Left colon (tissue), 2 donors: ENCODE measurements around the gene ING5. TPM values are rescaled to one million over a fixed set of nuclear protein-coding genes. Genes with fewer than 3 reads are reported as not detected.
"Not testable (repeated sequence)": the region's sequence is repeated elsewhere in the genome, so short reads cannot be mapped to it uniquely, and the experiment has no call there.

ENCODE experiments used
- ATAC-seq: fragments of 200-7000 bp; cut with Tn5 transposase; one replicate; pipeline ENCODE4 v1.9.1; 2020; ENCODE audit warnings: mild to moderate bottlenecking, moderate library complexity
- DNase-seq, 2 donors: peaks; one replicate each; pipeline ENCODE4 v3.0.0-alpha.2; 2020
- intact Hi-C, 2 donors: fragments of 100-400 bp; cut with DNase I in 1 of 2; cut with micrococcal nuclease in 1 of 2; formaldehyde crosslinking; loops; one replicate each; pipeline versions ENCODE4 v1.11.2 to v1.14.0; 2022; cut with DNase I, micrococcal nuclease
- total RNA-seq, 2 donors: library from RNA; stranded (reverse); fragmentation: NEBNext Ultra II Directional; extraction: Animal tissue kit (Norgen Biotek cat#: 25700); gene quantifications; one replicate each; pipeline ENCODE4 v1.2.1, GENCODE V29; 2021
- donor health status: DM: no; HTN: no; CAD: no.
- donor health status: DM: yes; HTN: yes; CAD: no.

Gene ING5
- total RNA-seq, 2 donors from 2014 or later = 26.7 to 27.6 TPM

GRCh38 chr2:241701149-241701398 is 765 bp upstream of the ING5 start:
- ATAC-seq = no peak
- DNase-seq = no peak
- intact Hi-C loops = no loop called here

GRCh38 chr2:241702155-241703031 is 554 bp downstream of the ING5 start:
- peak; percentile 82 for ATAC-seq
- intact Hi-C loops = no loop called here
- DNase-seq = peak; percentile 87 to 89

- DNase-seq (peak in 1 of 2 donors; percentile 16), ATAC-seq (no peak)
- intact Hi-C loops = no loop called here
Observed at GRCh38 chr2:241703032-241703604, 1.3 kb downstream of the ING5 start.

- intact Hi-C loops = no loop called here
- no peak for ATAC-seq
Observed at GRCh38 chr2:241706537-241706936, 4.7 kb downstream of the ING5 start.

GRCh38 chr2:241708879-241709278 is 7.0 kb downstream of the ING5 start:
- DNase-seq (no peak), ATAC-seq (no peak)
- intact Hi-C loops = no loop called here

More at GRCh38 chr2:241706537-241706936, 4.7 kb downstream of the ING5 start:
- DNase-seq = no peak

GRCh38 chr2:241719093-241719492 is 17.3 kb downstream of the ING5 start:
- no peak for ATAC-seq

GRCh38 chr2:241720099-241720498 is 18.3 kb downstream of the ING5 start:
- intact Hi-C loops = no loop called here
- ATAC-seq (no peak), DNase-seq (no peak)

More at GRCh38 chr2:241719093-241719492, 17.3 kb downstream of the ING5 start:
- intact Hi-C loops = no loop called here
- no peak for DNase-seq

GRCh38 chr2:241720560-241720959 is 18.7 kb downstream of the ING5 start:
- DNase-seq (no peak), ATAC-seq (peak; percentile 14)
- intact Hi-C loops = no loop called here

GRCh38 chr2:241721852-241722251 is 20.0 kb downstream of the ING5 start:
- DNase-seq = no peak
- ATAC-seq = no peak
- intact Hi-C loops = no loop called here

- intact Hi-C loops = no loop called here
- no peak for DNase-seq
- ATAC-seq = no peak
Observed at GRCh38 chr2:241722896-241723454, 21.1 kb downstream of the ING5 start.

GRCh38 chr2:241724259-241724974 is 22.6 kb downstream of the ING5 start:
- intact Hi-C loops = no loop called here
- no peak for ATAC-seq
- DNase-seq = no peak

- intact Hi-C loops = no loop called here
- ATAC-seq = no peak
Observed at GRCh38 chr2:241724975-241725870, 23.4 kb downstream of the ING5 start.

GRCh38 chr2:241726459-241726858 is 24.6 kb downstream of the ING5 start:
- DNase-seq (no peak), ATAC-seq (no peak)
- intact Hi-C loops = no loop called here

More at GRCh38 chr2:241724975-241725870, 23.4 kb downstream of the ING5 start:
- no peak for DNase-seq

- DNase-seq (no peak), ATAC-seq (peak; percentile 5)
- intact Hi-C loops = no loop called here
Observed at GRCh38 chr2:241728000-241728399, 26.2 kb downstream of the ING5 start.

- no peak for DNase-seq
- intact Hi-C loops = no loop called here
- no peak for ATAC-seq
Observed at GRCh38 chr2:241728627-241729026, 26.8 kb downstream of the ING5 start.

- no peak for ATAC-seq
- intact Hi-C loops = no loop called here
Observed at GRCh38 chr2:241729868-241730267, 28.0 kb downstream of the ING5 start.

GRCh38 chr2:241730671-241731293 is 28.9 kb downstream of the ING5 start:
- DNase-seq (no peak), ATAC-seq (no peak)
- intact Hi-C loops = no loop called here

More at GRCh38 chr2:241729868-241730267, 28.0 kb downstream of the ING5 start:
- no peak for DNase-seq

GRCh38 chr2:241732513-241733186 is 30.8 kb downstream of the ING5 start:
- intact Hi-C loops, ATAC-seq: not testable (repeated sequence)
- peak; percentile 64 to 67 for DNase-seq
